Gastroesophageal sphincter (tissue), 3 donors: Measurements from ENCODE around the gene EPS8L1.
A peak's percentile ranks its signal among the peaks of the same experiment; 100 is the strongest.

Source experiments
- CTCF ChIP-seq, 4 experiments: fragments of 200-600 bp in 2 of 4; fragments of 450-650 bp in 2 of 4; sonication (generic) in 1 of 4; IDR thresholded peaks; one replicate each; pipeline ENCODE4 v1.5.1; 2017 to 2019; ENCODE audit warnings: antibody characterized with exemption in 4 of 4, mild to moderate bottlenecking in 2 of 4, moderate library complexity in 2 of 4
- EP300 ChIP-seq: sonication (generic); formaldehyde crosslinking; IDR thresholded peaks from one replicate; pipeline ENCODE4 v1.6.1; 2017; ENCODE audit warnings: antibody characterized with exemption, mild to moderate bottlenecking
- POLR2A ChIP-seq, 2 donors: fragments of 450-650 bp; IDR thresholded peaks; one replicate each; pipeline ENCODE4 v1.6.1; 2017; ENCODE audit warnings: antibody characterized with exemption in 2 of 2, mild to moderate bottlenecking in 2 of 2, moderate library complexity in 1 of 2

- TF ChIP-seq CTCF (IDR thresholded peaks at IDR 0.05) = no peak
- TF ChIP-seq POLR2A (IDR thresholded peaks at IDR 0.05) = peak; percentile 17 to 63
- TF ChIP-seq EP300 = peak; percentile 71
Observed at GRCh38 chr19:55113570-55114039, 37.9 kb downstream of the EPS8L1 start.
